Effector memory CD8-positive, alpha-beta T cell (primary cell): ENCODE measurements around the gene COQ7.

Experiments used
- ATAC-seq: fragments of 150-1000 bp; cut with Tn5 transposase; replicated peaks from 2 replicates; pipeline ENCODE4 v1.10.0; 2021; ENCODE audit warnings: mild to moderate bottlenecking, moderate library complexity
- DNase-seq, 3 experiments: peaks; one replicate each; pipeline ENCODE4 v3.0.0; 2021
- H3K27ac Mint-ChIP-seq, 2 donors: one replicate each; pipeline ENCODE4 v1.8.0; 2022; ENCODE audit warnings: mild to moderate bottlenecking in 2 of 2, mixed read lengths in 2 of 2, moderate library complexity in 2 of 2
- H3K27me3 Mint-ChIP-seq, 2 donors: one replicate each; pipeline ENCODE4 v1.8.0; 2022; ENCODE audit warnings: mixed read lengths in 2 of 2
- H3K36me3 Mint-ChIP-seq: one replicate; pipeline ENCODE4 v1.8.0; 2022; ENCODE audit warnings: mild to moderate bottlenecking, moderate library complexity, mixed read lengths; ENCODE audit not compliant: insufficient read depth
- H3K4me1 Mint-ChIP-seq, 2 donors: one replicate each; pipeline ENCODE4 v1.8.0; 2022; ENCODE audit warnings: low read depth in 2 of 2, mixed read lengths in 2 of 2
- H3K4me3 Mint-ChIP-seq, 2 donors: one replicate each; pipeline ENCODE4 v1.8.0; 2022; ENCODE audit warnings: mild to moderate bottlenecking in 2 of 2, mixed read lengths in 2 of 2, moderate library complexity in 2 of 2
- H3K9me3 Mint-ChIP-seq, 2 donors: one replicate each; pipeline ENCODE4 v1.8.0; 2022; ENCODE audit warnings: mixed read lengths in 2 of 2
- total RNA-seq, 9 experiments: gene quantifications; one replicate each; lab custom pipeline; 2026; lab: John Stamatoyannopoulos, UW

Gene COQ7
- 11.9 to 24.3 (median 20.5) reads per million in 9 experiments for total RNA-seq

- H3K4me1 Mint-ChIP-seq: peaks cover 3 to 8% of the 10 kb centered on the region in 2 donors
- no peaks in the 10 kb centered on the region for H3K9me3 Mint-ChIP-seq
- peak within 1 kb of the TSS; percentile 89 to 90 for H3K4me3 Mint-ChIP-seq
- ATAC-seq (peak; percentile 85), DNase-seq (peak; percentile 96 to 99 (median 99))
- peaks cover 23% of the 10 kb centered on the region for H3K36me3 Mint-ChIP-seq
- peak within 1 kb of the TSS; percentile 99 to 100 for H3K27ac Mint-ChIP-seq
- peaks cover 0 to 5% of the 10 kb centered on the region in 2 donors for H3K27me3 Mint-ChIP-seq
These were observed at the start of gene COQ7 for GRCh38 chr16:19067349-19068236. Gene COQ7, plus strand, starts transcription at chr16:19067614. Its CDS starts 51 bp downstream, at chr16:19067665.

- DNase-seq (no peak), ATAC-seq (no peak)
- no peak overlapping the region for H3K4me3 Mint-ChIP-seq
- H3K4me1 Mint-ChIP-seq: no peaks in the 10 kb centered on the region
- no peaks in the 10 kb centered on the region for H3K27me3 Mint-ChIP-seq
- no peaks in the 10 kb centered on the region for H3K9me3 Mint-ChIP-seq
- H3K36me3 Mint-ChIP-seq: peaks cover 3% of the 10 kb centered on the region
- H3K27ac Mint-ChIP-seq: no peak overlapping the region
These were observed 46.7 kb upstream of the COQ7 start for GRCh38 chr16:19020689-19021088.

GRCh38 chr16:19021747-19022146 is 45.7 kb upstream of the COQ7 start:
- DNase-seq (no peak), ATAC-seq (no peak)
- H3K27me3 Mint-ChIP-seq: no peaks in the 10 kb centered on the region
- H3K4me1 Mint-ChIP-seq: no peaks in the 10 kb centered on the region
- no peak overlapping the region for H3K4me3 Mint-ChIP-seq
- peaks cover 3% of the 10 kb centered on the region for H3K36me3 Mint-ChIP-seq
- no peaks in the 10 kb centered on the region for H3K9me3 Mint-ChIP-seq
- no peak overlapping the region for H3K27ac Mint-ChIP-seq

GRCh38 chr16:19027416-19027815 is 40.0 kb upstream of the COQ7 start:
- ATAC-seq (no peak), DNase-seq (no peak)
- no peaks in the 10 kb centered on the region for H3K36me3 Mint-ChIP-seq
- no peaks in the 10 kb centered on the region for H3K9me3 Mint-ChIP-seq
- H3K27me3 Mint-ChIP-seq: peaks cover 17 to 26% of the 10 kb centered on the region in 2 donors
- no peaks in the 10 kb centered on the region for H3K4me1 Mint-ChIP-seq
- no peak overlapping the region for H3K4me3 Mint-ChIP-seq
- H3K27ac Mint-ChIP-seq: no peak overlapping the region

DNA sequence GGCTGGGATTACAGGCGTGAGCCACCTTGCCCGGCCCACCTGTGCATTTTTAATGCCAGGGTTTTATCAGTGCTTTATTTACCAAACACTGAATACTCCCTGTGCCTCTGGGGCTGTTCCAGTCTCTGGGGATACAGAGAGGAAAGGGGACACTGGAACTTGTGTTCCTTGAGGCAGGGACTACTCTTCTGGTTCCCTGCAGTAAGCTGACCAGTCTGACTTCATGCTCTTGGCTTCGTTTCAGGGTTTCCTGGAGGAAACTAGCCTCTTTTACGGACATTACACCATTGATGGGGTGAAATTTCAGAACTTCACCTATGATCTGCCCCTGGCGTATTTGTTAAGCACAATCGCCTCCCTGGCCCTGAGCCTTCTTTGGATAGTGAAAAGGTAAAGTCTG is 37.4 kb upstream of the COQ7 start:
- H3K27ac Mint-ChIP-seq: no peak overlapping the region
- peaks cover 28 to 36% of the 10 kb centered on the region in 2 donors for H3K27me3 Mint-ChIP-seq
- no peak for DNase-seq
- no peaks in the 10 kb centered on the region for H3K36me3 Mint-ChIP-seq
- no peak overlapping the region for H3K4me3 Mint-ChIP-seq
- no peaks in the 10 kb centered on the region for H3K4me1 Mint-ChIP-seq
- H3K9me3 Mint-ChIP-seq: no peaks in the 10 kb centered on the region
- no peak for ATAC-seq

- DNase-seq: no peak
- no peaks in the 10 kb centered on the region for H3K4me1 Mint-ChIP-seq
- H3K9me3 Mint-ChIP-seq: no peaks in the 10 kb centered on the region
- peaks cover 32 to 45% of the 10 kb centered on the region in 2 donors for H3K27me3 Mint-ChIP-seq
- no peak overlapping the region for H3K27ac Mint-ChIP-seq
- H3K4me3 Mint-ChIP-seq: no peak overlapping the region
- ATAC-seq: no peak
- no peaks in the 10 kb centered on the region for H3K36me3 Mint-ChIP-seq
These were observed 35.7 kb upstream of the COQ7 start for GRCh38 chr16:19031738-19032137.

- Mint-ChIP-seq H3K27me3 (peaks cover 32 to 45% of the 10 kb centered on the region in 2 donors), H3K36me3 (no peaks in the 10 kb centered on the region), H3K4me3 (no peak overlapping the region), H3K27ac (no peak overlapping the region), H3K9me3 (no peaks in the 10 kb centered on the region), H3K4me1 (no peaks in the 10 kb centered on the region)
- DNase-seq: no peak
- no peak for ATAC-seq
These were observed 33.7 kb upstream of the COQ7 start for GRCh38 chr16:19033761-19034160.

- ATAC-seq (no peak), DNase-seq (no peak)
- Mint-ChIP-seq H3K36me3 (peaks cover 3% of the 10 kb centered on the region), H3K4me3 (no peak overlapping the region), H3K4me1 (no peaks in the 10 kb centered on the region), H3K27ac (no peak overlapping the region), H3K9me3 (no peaks in the 10 kb centered on the region), H3K27me3 (peaks cover 6 to 34% of the 10 kb centered on the region in 2 donors)
These were observed 27.0 kb upstream of the COQ7 start for GRCh38 chr16:19040400-19040799.

- Mint-ChIP-seq H3K27me3 (peaks cover 6 to 26% of the 10 kb centered on the region in 2 donors), H3K27ac (no peak overlapping the region), H3K36me3 (peaks cover 6% of the 10 kb centered on the region), H3K4me3 (no peak overlapping the region), H3K9me3 (no peaks in the 10 kb centered on the region), H3K4me1 (no peaks in the 10 kb centered on the region)
- DNase-seq (no peak), ATAC-seq (no peak)
These were observed 22.6 kb upstream of the COQ7 start for GRCh38 chr16:19044769-19045168.

DNA sequence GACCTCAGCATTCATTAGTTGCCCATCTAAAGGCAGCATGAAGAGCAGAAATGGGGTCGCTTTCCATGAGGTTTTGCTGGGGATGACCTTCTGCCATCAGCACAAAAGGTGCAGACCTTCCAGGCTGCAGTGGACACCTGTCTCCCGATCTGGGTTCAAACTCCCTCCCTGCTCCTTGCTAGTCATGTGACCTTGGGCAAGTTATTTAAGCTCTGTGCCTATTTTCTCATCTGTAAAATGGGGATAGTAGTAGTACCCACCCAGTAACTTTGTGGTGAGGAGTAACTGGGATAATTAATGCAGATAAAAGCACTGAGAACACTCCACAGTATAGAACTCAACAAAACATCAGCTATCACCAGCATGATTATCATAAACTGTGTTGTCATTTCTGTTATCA is 21.4 kb upstream of the COQ7 start:
- Mint-ChIP-seq H3K27ac (no peak overlapping the region), H3K9me3 (no peaks in the 10 kb centered on the region), H3K36me3 (peaks cover 6% of the 10 kb centered on the region), H3K27me3 (peaks cover 6 to 19% of the 10 kb centered on the region in 2 donors), H3K4me1 (no peaks in the 10 kb centered on the region), H3K4me3 (no peak overlapping the region)
- DNase-seq (no peak), ATAC-seq (no peak)

- no peak overlapping the region for H3K27ac Mint-ChIP-seq
- H3K9me3 Mint-ChIP-seq: no peaks in the 10 kb centered on the region
- peaks cover 3 to 8% of the 10 kb centered on the region in 2 donors for H3K4me1 Mint-ChIP-seq
These were observed 4.7 kb upstream of the COQ7 start for GRCh38 chr16:19062706-19063105.

DNA sequence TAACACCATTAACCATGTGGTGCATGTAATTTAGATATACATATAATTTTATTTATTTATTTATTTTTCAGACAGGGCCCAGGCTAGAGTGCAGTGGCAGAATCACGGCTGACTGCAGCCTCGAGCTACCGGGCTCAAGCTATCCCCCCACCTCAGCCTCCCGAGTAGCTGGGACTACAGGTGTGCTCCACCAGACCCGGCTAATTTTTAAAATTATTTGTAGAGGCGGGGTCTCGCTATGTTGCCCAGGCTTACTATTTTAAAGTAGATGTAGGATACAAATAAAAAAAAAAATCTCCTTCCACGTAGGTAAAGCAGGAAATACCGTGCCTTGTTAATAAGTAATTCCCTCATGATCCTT is 446 bp upstream of the COQ7 start:
- Mint-ChIP-seq H3K27ac (peak overlapping the region; percentile 99 to 100), H3K4me3 (peak overlapping the region; percentile 89 to 90), H3K27me3 (peaks cover 0 to 5% of the 10 kb centered on the region in 2 donors), H3K9me3 (no peaks in the 10 kb centered on the region), H3K36me3 (peaks cover 23% of the 10 kb centered on the region), H3K4me1 (peaks cover 3 to 8% of the 10 kb centered on the region in 2 donors)
- ATAC-seq (no peak), DNase-seq (no peak)

More at GRCh38 chr16:19062706-19063105, 4.7 kb upstream of the COQ7 start:
- H3K27me3 Mint-ChIP-seq: peaks cover 14 to 25% of the 10 kb centered on the region in 2 donors
- H3K4me3 Mint-ChIP-seq: no peak overlapping the region
- no peak for ATAC-seq
- DNase-seq: no peak
- H3K36me3 Mint-ChIP-seq: peaks cover 13% of the 10 kb centered on the region

DNA sequence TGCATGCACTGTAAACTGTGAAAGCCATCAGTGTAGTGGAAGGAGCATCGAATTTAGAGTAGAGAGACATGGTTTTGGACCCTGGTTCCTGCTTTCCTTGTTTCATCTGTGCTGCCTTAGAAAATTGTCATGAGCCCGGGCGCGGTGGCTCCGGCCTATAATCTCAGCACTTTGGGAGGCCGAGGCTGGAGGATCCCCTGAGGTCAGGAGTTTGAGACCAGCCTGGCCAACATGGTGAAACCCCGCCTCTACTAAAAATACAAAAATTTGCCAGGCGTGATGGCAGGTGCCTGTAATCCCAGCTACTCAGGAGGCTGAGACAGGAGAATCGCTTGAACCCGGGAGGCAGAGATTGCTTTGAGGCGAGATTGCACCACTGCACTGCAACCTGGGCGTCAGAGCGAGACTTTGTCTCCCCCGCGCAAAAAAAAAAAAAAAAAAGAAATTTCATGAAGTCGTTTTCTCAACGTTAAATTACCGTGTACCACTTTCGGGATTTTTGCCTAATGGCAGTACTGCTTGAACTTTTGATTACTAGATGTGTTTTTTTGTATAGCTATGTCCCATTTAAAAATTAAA is 912 bp downstream of the COQ7 start:
- no peak for DNase-seq
- peaks cover 3 to 8% of the 10 kb centered on the region in 2 donors for H3K4me1 Mint-ChIP-seq
- H3K4me3 Mint-ChIP-seq: peak overlapping the region; percentile 89 to 90

More for the DNA sequence above, 912 bp downstream of the COQ7 start:
- H3K27me3 Mint-ChIP-seq: no peaks in the 10 kb centered on the region
- ATAC-seq: no peak
- H3K9me3 Mint-ChIP-seq: no peaks in the 10 kb centered on the region
- peaks cover 20% of the 10 kb centered on the region for H3K36me3 Mint-ChIP-seq
- peak overlapping the region; percentile 99 to 100 for H3K27ac Mint-ChIP-seq
